ENCODE results near the gene GJB4.
"Not testable (repeated sequence)": the region's sequence is repeated elsewhere in the genome, so short reads cannot be mapped to it uniquely, and the experiment has no call there.

GJB4 gene

DNA sequence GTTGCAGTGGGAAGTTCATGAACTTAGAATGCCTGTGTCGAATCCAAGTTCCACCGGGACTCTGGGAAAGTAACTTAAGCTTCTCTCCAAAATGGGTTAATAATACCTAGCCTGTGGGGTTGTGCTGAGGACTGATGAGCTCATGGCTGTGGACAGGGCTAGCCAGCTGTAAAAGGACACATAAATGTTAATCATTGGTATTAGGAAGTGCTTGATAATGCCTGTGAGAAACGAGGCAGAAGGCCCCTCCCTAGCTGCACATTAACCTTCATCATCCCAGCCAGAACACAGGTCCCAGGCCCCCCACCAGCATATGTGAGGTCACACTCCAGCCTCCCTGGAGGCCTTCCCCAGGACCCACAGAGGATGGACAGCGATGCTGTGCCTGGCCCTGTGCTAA, 789 bp upstream of the GJB4 start:
- no peak for TF ChIP-seq ZNF274 (IDR thresholded peaks at IDR 0.05; ENCODE audit: low read depth, low read length)
- no peak overlapping the region for H3K4me3 ChIP-seq (ENCODE audit: low read length)

DNA sequence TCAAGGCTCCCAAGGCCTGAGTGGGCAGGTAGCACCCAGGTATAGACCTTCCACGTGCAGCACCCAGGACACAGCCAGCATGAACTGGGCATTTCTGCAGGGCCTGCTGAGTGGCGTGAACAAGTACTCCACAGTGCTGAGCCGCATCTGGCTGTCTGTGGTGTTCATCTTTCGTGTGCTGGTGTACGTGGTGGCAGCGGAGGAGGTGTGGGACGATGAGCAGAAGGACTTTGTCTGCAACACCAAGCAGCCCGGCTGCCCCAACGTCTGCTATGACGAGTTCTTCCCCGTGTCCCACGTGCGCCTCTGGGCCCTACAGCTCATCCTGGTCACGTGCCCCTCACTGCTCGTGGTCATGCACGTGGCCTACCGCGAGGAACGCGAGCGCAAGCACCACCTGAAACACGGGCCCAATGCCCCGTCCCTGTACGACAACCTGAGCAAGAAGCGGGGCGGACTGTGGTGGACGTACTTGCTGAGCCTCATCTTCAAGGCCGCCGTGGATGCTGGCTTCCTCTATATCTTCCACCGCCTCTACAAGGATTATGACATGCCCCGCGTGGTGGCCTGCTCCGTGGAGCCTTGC, 1.7 kb downstream of the GJB4 start:
- no peak overlapping the region for H3K4me3 ChIP-seq (ENCODE audit: low read length)
- TF ChIP-seq ZNF274 (IDR thresholded peaks at IDR 0.05; ENCODE audit: low read depth, low read length): no peak

DNA sequence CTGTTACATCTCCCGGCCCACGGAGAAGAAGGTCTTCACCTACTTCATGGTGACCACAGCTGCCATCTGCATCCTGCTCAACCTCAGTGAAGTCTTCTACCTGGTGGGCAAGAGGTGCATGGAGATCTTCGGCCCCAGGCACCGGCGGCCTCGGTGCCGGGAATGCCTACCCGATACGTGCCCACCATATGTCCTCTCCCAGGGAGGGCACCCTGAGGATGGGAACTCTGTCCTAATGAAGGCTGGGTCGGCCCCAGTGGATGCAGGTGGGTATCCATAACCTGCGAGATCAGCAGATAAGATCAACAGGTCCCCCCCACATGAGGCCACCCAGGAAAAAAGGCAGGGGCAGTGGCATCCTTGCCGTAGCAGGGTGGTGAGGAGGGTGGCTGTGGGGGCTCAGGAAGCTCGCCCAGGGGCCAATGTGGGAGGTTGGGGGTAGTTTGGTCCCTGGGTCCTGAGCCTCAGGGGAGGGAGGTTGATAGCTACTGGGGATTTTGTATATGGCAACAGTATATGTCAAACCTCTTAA, 2.3 kb downstream of the GJB4 start:
- no peak for TF ChIP-seq ZNF274 (IDR thresholded peaks at IDR 0.05; ENCODE audit: low read depth, low read length)
- H3K4me3 ChIP-seq (ENCODE audit: low read length): no peak overlapping the region

DNA sequence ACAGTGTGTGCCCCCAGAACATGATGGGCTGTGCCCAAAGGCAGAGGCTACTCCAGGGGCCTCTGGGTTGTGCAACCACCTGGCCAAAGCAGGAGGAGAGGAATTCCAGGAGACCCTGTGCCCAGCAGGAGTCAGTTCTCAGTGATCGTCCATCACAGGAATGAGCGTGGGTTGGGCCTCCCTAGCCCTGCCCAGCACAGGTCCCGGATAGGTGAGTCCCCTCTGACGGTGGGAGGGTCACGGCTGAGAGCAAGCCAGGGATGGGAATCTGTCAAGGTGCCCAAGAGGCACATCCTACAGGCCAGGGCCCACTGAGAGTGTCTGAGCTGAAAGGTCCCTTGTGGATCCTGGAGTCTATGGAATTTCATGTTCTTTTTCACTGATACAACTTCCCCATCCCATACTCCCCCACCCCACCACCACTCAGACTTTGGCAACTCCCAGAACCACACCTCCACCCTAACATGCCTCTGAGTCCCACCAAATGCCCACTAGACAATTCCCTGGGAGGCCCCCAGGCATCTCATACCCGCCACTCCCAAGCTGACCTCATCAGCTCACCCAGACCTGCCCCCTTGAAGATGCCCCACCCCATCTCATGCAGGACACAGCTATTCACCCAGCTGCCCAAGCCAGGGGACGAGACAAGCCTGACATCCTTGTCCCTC, 3.1 kb downstream of the GJB4 start:
- no peak overlapping the region for H3K4me3 ChIP-seq (ENCODE audit: low read length)
- no peak for TF ChIP-seq ZNF274 (IDR thresholded peaks at IDR 0.05; ENCODE audit: low read depth, low read length)

DNA sequence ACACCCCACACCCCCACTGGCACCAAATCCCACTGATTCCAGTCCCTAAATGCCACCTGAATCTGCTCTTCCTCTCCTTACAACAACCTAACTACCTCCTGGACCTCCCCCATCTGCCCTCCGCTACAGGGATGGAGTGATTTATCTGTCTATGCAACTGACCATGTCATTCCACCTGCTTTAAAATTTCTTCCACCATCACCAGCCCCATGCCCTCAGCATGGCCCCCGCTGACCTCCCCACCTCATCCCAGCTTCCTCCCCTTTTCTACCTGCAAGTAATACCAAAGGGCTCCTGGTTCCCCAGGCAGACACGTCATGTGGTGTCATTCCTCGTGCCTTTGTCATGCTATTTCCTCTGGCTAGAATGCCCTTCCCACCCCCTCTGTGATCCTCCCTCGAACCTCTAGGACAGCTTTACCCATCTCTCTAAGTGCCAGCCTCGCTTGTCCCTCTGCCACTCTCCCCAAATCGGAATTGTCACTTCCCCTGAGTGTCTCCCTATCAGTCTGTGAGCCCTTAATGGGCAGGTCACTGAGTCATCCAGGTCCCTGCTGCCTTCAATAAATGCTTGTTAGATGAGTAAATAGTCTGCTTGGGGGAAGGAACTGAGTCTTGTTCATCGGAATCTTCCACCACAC, 3.7 kb downstream of the GJB4 start:
- no peak overlapping the region for H3K4me3 ChIP-seq (ENCODE audit: low read length)
- TF ChIP-seq ZNF274 (IDR thresholded peaks at IDR 0.05; ENCODE audit: low read depth, low read length): no peak

DNA sequence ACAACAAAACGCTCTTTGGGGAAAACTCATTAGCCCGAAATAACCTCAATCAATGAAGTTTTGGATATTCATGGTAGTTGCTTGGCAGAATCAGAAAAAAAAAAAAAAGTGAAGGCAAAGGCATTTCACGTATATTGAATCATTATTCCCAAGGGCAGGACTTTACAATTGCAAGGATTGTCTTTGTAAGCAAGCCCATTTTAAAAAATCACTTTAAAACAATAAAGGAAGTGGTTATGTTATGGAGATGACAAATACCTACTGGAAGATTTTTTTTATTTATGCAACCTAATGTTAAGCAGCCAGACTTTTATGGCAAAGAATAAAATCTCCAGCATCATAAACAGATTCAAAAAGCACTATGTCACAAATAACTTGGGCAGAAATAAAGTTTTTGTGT, 9.3 kb downstream of the GJB4 start:
- no peak for TF ChIP-seq ZNF274 (IDR thresholded peaks at IDR 0.05; ENCODE audit: low read depth, low read length)

DNA sequence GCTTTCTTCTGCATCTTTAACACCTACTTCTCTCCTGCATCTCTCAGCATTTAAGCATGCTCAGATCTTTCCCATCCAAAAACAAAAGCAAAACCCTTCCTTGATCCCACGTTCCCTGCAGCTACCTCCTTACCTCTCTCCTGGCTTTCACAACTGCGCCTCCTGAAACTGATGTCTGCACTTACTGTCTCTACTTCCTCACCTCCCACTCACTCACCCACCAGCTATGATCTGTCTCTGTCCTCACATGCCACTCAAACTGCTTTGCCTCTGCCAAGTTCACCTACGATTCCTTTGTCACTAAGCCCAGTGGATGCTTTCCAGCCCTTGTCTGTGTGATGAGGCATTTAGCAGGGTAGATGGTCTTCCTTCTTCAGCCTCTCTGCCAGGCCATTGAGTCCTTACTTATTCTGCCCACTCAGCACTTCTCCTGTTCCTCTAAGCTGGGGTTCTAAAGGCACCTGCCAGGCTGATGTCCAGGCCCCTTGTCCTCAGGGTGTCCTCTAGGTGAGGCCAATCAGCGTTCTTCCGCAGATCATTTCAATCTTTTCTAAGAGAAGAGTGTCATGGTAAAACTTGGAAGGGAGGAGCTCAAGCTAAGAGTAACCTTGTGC, 11.5 kb downstream of the GJB4 start:
- no peak overlapping the region for H3K4me3 ChIP-seq (ENCODE audit: low read length)
- TF ChIP-seq ZNF274 (IDR thresholded peaks at IDR 0.05; ENCODE audit: low read depth, low read length): no peak

More for the DNA sequence above, 9.3 kb downstream of the GJB4 start:
- no peak overlapping the region for H3K4me3 ChIP-seq (ENCODE audit: low read length)

DNA sequence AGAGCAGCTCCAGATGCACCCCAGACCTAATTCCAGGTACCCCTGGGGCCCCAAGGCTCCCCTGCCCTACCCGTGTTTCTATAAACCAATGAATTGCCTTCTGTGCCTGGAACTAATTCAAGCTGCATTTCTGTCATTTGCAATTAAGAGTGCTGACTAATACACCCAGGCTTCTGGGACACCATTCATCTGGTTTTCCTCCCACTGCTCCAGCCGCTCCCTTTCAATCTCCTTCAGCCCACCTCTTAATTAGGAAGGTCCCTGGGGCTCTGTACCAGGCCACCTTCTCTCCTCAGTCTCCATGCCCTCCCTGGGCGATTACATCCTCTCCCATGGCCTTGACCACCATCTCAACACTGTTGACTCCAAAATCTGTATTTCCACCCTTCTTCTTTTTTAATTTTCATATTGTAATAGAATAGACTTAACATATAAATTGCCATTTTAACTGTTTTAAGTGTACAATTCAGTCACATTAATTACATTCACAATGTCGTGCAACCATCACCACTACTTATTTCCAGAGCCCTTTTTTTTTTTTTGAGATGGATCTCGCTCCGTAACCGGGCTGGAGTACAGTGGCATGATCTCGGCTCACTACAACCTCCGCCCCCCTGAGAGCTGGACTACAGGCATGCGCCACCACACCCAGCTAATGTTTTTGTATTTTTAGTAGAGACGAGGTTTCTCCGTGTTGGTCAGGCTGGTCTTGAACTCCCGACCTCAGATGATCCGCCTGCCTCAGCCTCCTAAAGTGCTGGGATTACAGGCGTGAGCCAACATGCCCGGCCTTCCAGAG, 12.2 kb downstream of the GJB4 start:
- TF ChIP-seq ZNF274 (IDR thresholded peaks at IDR 0.05; ENCODE audit: low read depth, low read length): no peak
- no peak overlapping the region for H3K4me3 ChIP-seq (ENCODE audit: low read length)

DNA sequence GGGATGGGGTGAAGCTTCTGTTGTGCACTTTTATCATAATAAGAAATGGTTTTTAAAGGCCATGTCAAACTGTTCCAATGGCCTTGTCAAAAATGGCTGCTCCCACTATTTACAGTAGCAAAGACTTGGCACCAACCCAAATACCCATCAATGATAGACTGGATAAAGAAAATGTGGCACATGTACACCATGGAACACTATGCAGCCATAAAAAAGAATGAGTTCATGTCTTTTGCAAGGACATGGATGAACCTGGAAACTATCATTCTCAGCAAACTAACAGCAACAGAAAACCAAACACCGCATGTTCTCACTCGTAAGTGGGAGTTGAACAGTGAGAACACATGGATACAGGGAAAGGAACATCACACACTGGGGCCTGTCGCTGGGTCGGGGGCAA, 13.6 kb downstream of the GJB4 start:
- not testable (repeated sequence) for H3K4me3 ChIP-seq (ENCODE audit: low read length)

DNA sequence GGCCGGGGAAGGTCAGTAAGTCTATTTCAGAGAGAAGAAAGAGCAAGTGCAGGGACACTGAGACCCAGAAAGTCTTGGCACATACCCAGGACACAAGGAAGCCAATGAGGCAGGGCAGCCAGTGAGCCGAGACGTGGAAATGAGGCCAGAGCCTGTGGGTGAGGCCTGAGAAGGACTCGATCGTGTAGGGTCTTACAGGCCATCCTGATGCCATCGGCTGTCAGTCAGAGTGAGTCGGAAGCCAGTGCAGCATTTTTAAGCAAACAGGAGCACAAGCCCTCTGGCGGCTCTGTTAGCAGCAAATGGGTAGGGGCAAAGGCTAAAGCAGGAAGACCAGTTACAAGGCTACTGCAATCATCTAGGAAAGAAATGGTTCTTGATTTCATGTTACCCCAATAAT, 15.4 kb downstream of the GJB4 start:
- H3K4me3 ChIP-seq (ENCODE audit: low read length): no peak overlapping the region
- TF ChIP-seq ZNF274 (IDR thresholded peaks at IDR 0.05; ENCODE audit: low read depth, low read length): no peak

DNA sequence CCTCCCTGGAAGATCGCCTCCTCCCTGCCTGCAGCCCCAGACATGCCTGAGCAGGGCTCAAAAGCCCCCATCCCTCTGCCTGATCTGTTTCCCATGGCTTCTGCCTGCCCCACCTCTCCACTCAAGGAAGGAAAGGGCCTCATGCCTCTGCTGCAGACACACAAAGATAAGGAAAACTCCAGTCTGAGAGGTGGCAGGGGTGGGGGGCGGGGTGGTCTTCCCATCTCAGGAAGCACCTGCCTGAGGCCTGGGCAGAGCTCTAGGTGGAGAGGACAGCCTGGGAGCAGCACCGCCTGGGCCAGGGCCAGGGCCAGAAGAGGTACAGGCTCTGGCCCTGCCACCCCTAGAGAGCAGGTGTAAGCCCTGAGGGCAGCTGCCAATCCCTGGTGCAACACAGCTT, 17.4 kb downstream of the GJB4 start:
- TF ChIP-seq ZNF274 (IDR thresholded peaks at IDR 0.05; ENCODE audit: low read depth, low read length): no peak

DNA sequence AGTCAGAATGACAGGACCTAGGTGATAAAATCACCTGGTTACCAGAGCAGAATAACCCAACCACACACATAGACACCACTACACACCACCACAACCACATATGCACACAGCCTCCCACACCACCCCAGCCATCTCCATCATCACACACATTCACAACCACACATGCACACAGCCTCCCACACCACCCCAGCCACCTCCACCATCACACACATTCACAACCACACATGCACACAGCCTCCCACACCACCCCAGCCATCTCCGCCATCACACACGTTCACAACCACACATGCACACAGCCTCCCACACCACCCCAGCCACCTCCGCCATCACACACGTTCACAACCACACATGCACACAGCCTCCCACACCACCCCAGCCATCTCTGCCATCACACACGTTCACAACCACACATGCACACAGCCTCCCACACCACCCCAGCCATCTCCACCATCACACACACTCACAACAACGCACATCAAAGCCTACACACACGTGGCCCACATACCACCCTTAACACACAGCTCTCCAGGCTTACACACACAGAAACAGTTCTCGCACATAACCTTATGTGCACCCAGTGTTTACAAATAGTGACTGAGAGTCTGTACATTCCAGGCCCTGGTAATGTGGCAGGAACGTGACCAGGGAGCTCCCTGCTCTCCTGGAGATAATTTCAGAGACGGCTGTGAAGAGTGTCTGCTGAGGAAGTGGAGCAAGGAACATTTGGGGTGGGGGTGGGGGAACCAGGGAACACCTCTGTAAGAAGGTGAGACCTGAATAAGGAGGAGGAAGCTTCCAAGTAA, 18.2 kb downstream of the GJB4 start:
- TF ChIP-seq ZNF274 (IDR thresholded peaks at IDR 0.05; ENCODE audit: low read depth, low read length): no peak
- no peak overlapping the region for H3K4me3 ChIP-seq (ENCODE audit: low read length)

More for the DNA sequence above, 17.4 kb downstream of the GJB4 start:
- no peak overlapping the region for H3K4me3 ChIP-seq (ENCODE audit: low read length)

DNA sequence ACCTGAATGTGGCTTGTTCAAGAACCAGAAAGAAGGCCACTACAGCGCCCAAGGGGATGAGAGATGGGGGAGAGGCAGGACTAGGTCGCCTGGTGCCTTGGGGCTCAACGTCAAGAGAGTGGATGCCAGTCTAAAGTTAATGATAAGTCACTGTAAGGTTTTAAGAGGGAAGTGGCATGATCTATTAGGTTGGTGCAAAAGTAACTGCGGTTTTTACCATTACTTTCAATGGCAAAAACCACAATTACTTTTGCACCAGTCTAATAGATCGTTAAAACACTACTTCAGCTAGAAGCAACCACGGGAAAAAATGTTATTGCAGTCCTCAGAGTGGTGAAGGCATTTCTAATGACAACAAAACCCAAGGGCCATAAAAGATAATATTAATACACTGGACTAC, 18.8 kb downstream of the GJB4 start:
- H3K4me3 ChIP-seq (ENCODE audit: low read length): no peak overlapping the region
- TF ChIP-seq ZNF274 (IDR thresholded peaks at IDR 0.05; ENCODE audit: low read depth, low read length): no peak

All from GM08714 (cell line).